SIG-M5 treated with dmso at 0.1 percent for 504 hours (cell line): ENCODE results near the gene PPP1CB.

Source experiments
- DNase-seq: peaks from one replicate; lab custom pipeline; 2025; ENCODE audit not compliant: unreplicated experiment; lab: John Stamatoyannopoulos, UW

PPP1CB gene

GRCh38 chr2:28751252-28751955, at the start of gene PPP1CB:
Gene PPP1CB, plus strand, starts transcription at chr2:28751830. Its CDS starts 295 bp downstream, at chr2:28752125.
- peak; percentile 99 for DNase-seq

- DNase-seq = no peak
Observed at GRCh38 chr2:28702415-28702861, 49.2 kb upstream of the PPP1CB start.

- no peak for DNase-seq
Observed at GRCh38 chr2:28702878-28703277, 48.8 kb upstream of the PPP1CB start.

GRCh38 chr2:28704621-28705020, 47.0 kb upstream of the PPP1CB start:
- no peak for DNase-seq

- no peak for DNase-seq
Observed at GRCh38 chr2:28705751-28706440, 45.7 kb upstream of the PPP1CB start.

- DNase-seq = no peak
Observed at GRCh38 chr2:28707592-28707991, 44.0 kb upstream of the PPP1CB start.

GRCh38 chr2:28709101-28709500, 42.5 kb upstream of the PPP1CB start:
- no peak for DNase-seq

- DNase-seq = no peak
Observed at GRCh38 chr2:28710545-28710944, 41.1 kb upstream of the PPP1CB start.

- DNase-seq = peak; percentile 28
Observed at GRCh38 chr2:28713577-28714298, 37.9 kb upstream of the PPP1CB start.

- DNase-seq = peak; percentile 97
Observed at GRCh38 chr2:28716265-28716865, 35.3 kb upstream of the PPP1CB start.

- DNase-seq = peak; percentile 99
Observed at GRCh38 chr2:28717339-28717758, 34.3 kb upstream of the PPP1CB start.

- no peak for DNase-seq
Observed at GRCh38 chr2:28720345-28720744, 31.3 kb upstream of the PPP1CB start.

GRCh38 chr2:28721601-28722191, 29.9 kb upstream of the PPP1CB start:
- no peak for DNase-seq

- DNase-seq = no peak
Observed at GRCh38 chr2:28725021-28725711, 26.5 kb upstream of the PPP1CB start.

GRCh38 chr2:28726177-28726576, 25.5 kb upstream of the PPP1CB start:
- DNase-seq = no peak

GRCh38 chr2:28729698-28730097, 21.9 kb upstream of the PPP1CB start:
- no peak for DNase-seq

- no peak for DNase-seq
Observed at GRCh38 chr2:28730641-28731146, 20.9 kb upstream of the PPP1CB start.

- DNase-seq = no peak
Observed at GRCh38 chr2:28735511-28735910, 16.1 kb upstream of the PPP1CB start.

GRCh38 chr2:28736034-28736433, 15.6 kb upstream of the PPP1CB start:
- no peak for DNase-seq

- no peak for DNase-seq
Observed at GRCh38 chr2:28737655-28738054, 14.0 kb upstream of the PPP1CB start.
